Hypothalamus (tissue), 51 donors: ENCODE results near the gene LMNTD2.
A peak's percentile ranks its signal among the peaks of the same experiment; 100 is the strongest.

ENCODE experiments used
- DNase-seq, 51 donors: peaks; one replicate each; lab custom pipeline; 2025; lab: John Stamatoyannopoulos, UW

Gene LMNTD2

DNA sequence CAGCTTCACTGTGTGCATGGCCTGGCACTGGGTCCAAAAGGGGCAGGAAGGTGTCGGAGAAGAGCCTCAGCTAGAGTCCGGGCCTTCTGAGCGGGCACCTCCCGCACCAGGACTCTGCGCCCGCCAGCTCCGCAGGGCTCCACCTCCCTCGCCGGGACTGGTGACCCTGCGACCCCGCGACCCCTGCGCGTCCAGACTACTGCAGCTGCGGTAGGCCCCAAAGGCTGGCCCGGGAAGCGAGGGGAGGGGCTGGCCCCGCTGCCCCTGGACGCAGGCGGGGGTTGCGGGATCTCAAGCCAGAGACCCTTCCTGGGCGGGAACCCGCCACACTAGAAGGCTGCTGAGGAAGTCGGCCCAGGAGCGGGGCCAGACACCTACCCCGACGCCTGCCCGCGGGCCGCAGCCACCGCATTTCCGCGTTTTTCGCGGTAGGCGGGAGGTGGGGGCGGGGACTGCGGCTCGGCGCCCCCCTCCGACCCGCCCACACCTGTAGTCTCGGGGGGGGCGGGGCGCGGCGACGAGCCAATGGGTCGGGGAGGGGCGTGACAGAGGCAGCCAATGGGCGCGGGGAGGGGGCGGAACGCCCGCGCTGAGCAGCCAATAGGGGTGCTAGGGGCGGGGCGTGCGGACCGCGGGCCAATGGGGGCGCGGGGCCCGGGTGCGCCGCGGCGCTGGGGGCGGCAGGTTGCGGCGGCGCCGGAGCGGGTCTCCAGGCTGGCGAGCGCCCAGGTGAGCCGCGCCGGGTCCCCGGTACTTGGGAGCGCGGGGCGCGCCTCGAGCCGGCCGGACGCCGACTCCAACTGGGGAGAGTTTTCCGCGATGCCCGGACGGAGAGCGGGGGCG lies at the start of gene LMNTD2, which contains the start of gene RASSF7:
Gene LMNTD2, minus strand, starts transcription at position 434 of the 843 bp plus-strand sequence. Its CDS starts 22 bp downstream, at position 412.
Gene RASSF7, plus strand, starts transcription at position 666 of the 843 bp plus-strand sequence. CDS start 799 bp downstream, outside the sequence.
- DNase-seq = peak; percentile 20 to 89 (median 75)

- no peak for DNase-seq
These were observed 48.8 kb upstream of the LMNTD2 start for GRCh38 chr11:609341-609811.

GRCh38 chr11:608791-609251 lies 48.3 kb upstream of the LMNTD2 start:
- DNase-seq = no peak

DNA sequence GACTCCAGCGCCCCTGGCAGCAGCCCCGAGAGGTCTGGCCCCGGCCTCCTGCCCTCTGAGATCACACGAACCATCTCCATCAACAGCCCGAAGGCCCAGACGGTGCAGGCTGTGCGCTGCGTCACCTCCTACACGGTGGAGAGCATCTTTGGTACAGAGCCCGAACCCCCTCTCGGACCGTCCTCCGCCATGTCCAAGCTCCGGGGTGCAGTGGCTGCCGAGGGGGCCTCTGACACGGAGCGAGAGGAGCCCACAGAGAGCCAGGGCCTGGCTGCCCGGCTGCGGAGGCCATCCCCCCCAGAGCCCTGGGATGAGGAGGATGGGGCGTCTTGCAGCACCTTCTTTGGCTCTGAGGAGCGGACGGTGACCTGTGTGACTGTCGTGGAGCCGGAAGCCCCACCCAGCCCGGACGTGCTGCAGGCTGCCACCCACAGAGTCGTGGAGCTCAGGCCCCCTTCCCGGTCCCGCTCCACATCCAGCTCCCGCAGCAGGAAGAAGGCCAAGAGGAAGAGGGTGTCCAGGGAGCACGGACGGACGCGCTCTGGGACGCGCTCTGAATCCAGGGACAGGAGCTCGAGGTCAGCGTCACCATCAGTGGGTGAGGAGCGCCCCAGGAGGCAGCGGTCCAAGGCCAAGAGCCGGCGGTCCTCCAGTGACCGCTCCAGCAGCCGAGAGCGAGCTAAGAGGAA lies 47.6 kb upstream of the LMNTD2 start:
- DNase-seq = no peak

DNA sequence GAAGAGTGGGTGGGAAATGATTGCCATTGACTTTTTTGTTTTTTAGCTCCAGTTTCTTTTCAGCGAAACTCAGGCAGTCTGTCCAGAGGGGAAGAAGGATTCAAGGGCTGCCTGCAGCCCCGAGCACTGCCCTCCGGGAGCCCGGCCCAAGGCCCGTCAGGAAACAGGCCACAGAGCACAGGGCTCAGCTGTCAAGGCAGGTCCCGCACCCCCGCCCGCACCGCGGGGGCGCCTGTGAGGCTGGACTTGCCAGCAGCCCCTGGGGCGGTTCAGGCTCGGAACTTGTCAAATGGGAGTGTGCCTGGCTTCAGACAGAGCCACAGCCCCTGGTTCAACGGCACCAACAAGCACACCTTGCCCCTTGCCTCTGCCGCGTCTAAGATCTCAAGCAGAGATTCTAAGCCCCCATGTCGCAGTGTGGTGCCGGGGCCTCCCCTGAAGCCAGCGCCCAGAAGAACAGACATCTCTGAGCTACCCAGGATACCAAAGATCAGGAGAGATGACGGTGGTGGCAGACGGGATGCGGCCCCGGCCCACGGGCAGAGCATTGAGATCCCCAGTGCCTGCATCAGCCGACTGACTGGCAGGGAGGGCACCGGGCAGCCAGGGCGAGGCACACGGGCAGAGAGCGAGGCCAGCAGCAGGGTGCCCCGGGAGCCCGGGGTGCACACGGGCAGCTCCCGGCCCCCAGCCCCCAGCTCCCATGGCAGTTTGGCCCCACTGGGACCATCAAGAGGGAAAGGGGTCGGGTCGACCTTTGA lies 46.7 kb upstream of the LMNTD2 start:
- DNase-seq = no peak

- peak in 8 of 51 donors; percentile 11 to 60 (median 26) for DNase-seq
These were observed 45.7 kb upstream of the LMNTD2 start for GRCh38 chr11:606245-606644.

GRCh38 chr11:605286-606129 lies 45.0 kb upstream of the LMNTD2 start:
- no peak for DNase-seq

DNA sequence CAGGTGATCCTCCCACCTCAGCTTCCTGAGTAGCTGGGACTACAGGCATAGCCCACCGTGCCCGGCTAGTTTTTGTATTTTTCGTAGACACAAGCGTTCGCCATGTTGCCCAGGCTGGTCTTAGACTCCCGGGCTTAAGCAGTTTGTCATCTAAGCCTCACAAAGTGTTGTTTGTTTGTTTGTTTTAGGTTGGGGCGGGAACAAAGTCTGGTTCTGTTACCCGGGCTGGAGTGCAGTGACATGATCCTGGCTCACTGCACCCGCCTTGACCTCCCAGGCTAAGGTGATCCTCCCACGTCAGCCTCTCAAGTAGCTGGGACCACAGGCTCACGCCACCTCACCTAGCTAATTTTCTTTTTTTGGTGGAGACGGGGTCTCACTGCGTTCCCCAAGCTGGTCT lies 42.6 kb upstream of the LMNTD2 start:
- DNase-seq = no peak

DNA sequence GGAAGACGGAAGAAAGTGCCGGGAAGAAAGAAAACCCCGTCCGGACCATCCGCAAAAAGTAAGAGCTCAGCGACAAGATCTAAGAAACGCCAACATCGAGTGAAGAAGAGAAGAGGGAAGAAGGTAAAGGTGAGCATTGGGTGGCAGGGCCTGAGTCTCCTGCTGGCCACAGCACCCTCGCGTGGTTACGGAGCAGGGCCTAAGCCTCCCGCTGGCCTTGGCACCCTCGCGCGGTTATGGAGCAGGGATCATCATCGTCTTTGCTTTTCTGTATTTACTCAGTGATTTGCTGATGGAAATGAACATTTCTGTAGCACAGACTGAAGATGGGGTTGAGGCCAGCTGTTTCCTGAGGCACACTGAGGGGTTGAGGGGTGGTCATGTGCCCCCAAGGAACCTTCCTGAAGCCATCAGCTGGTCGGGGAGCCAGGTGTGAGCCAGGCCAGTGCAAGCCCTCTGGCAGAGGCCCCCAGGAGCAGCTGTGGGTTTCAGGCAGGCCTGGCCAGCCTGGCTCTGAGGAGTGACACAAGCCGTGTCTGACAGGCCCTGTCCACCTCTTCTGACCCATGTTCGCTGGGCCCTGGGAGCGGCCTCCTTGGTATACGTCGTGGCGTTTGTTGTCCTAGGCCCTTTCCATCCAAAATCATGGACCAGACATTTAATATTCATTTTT lies 41.2 kb upstream of the LMNTD2 start:
- DNase-seq = no peak

GRCh38 chr11:598005-598680 lies 37.6 kb upstream of the LMNTD2 start:
- DNase-seq = no peak

DNA sequence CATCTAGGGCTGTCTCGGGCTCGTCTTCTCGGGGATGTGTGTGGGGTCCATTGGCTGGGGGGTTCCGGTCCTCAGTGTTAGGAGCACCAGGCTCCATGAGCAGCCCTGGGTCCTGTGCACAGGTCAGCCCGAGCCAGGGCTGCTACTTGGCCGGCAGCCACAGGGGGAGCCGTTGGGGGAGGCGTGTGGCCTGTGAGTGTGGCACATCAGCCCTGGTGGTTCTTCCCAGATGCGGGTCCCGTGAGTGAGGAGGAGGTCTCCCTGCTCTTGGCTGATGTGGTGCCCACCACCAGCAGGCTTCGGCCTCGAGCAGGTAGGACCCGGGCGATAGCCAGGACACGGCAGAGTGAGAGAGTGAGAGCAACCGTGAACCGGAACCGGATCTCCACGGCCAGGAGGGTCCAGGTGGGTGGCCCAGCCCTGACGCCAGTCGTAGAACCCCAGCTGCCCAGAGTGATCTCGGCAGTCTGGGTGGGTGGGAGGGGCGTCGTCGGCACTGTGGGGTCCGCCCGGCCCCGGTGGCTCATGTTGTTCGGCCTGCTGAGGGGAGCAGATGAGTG lies 36.7 kb upstream of the LMNTD2 start:
- no peak for DNase-seq

DNA sequence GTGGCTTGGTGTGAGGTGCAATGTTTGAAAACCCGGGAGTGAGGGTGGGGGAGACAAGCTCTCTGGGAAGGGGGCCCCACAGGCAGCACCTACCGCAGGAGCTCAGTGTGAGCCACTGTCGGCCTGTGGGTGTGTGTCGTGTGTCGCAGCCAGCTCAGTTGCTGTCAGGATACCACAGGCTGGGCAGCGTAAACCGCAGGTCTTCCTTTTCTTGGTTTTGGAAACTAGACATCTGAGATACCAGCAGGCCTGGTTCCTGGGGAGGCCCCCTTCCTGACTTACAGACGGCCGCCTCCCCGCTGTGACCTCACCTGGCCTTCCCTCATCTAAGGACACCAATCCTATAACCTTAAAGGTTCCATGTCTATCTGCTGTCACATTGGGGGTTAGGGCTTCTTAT lies 35.8 kb upstream of the LMNTD2 start:
- DNase-seq = no peak

DNA sequence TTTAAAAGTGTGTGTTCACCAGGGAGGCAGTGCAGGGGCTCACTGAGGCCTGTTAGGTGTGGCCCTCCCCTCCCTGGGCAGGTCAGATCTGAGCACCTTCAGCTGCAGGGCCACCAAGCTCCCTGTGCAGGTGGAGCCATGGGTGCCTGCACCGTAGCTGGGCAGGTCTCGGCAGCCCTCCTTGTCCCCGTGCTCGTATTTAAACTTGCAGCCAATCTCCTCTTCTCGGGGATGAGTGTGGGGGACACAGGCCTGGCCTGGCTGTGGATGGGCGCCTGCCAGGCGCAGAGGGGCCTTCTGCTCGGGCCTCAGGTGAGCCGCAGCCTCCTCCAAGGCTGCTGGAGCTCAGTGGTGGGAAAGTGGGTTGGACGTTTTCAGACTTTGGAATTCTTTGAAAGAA lies 34.9 kb upstream of the LMNTD2 start:
- DNase-seq = no peak

- no peak for DNase-seq
These were observed 32.8 kb upstream of the LMNTD2 start for GRCh38 chr11:593347-593746.

DNA sequence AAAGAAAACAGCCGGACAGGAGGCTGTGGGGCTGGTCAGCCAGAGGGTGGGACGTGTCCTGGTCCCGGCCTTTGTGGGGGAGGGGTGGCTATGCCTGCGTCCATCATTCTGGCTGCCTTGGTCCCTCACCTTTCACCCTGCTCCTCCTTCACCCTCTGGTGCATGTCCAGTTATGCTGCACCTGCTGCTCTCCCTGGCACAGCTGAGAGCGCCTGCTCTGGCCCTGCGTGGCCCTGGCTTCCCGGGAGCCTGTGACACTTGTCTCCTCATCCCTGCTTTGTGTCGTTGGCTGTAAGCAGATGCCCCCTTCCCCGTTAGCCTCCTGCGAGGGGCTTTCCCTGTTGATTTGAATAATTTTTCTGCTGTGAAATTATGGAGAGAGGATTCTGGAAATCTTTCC lies 32.4 kb upstream of the LMNTD2 start:
- no peak for DNase-seq

GRCh38 chr11:592501-592900 lies 32.0 kb upstream of the LMNTD2 start:
- no peak for DNase-seq

- no peak for DNase-seq
These were observed 30.5 kb upstream of the LMNTD2 start for GRCh38 chr11:590997-591396.

GRCh38 chr11:589798-590197 lies 29.3 kb upstream of the LMNTD2 start:
- no peak for DNase-seq
